Gastroesophageal sphincter (tissue), 4 donors: Measurements from ENCODE around the gene RSRC1. TPM values are rescaled to one million over a fixed set of nuclear protein-coding genes. Genes with fewer than 3 reads are reported as not detected.
"Not testable (repeated sequence)": the region's sequence is repeated elsewhere in the genome, so short reads cannot be mapped to it uniquely, and the experiment has no call there.

Experiments
- ATAC-seq: fragments of 150-250 bp; one replicate; pipeline ENCODE4 v1.9.1; 2016; ENCODE audit warnings: mild to moderate bottlenecking, moderate library complexity
- H3K27ac ChIP-seq, 4 donors: fragments of 200-600 bp; sonication (generic) in 3 of 4; 1 replicate in 3 of 4; 2 replicates in 1 of 4; pipeline ENCODE4 v1.5.1; 2016 to 2019
- H3K27me3 ChIP-seq: fragments of 200-600 bp; sonication (generic); one replicate; pipeline ENCODE4 v1.5.1; 2019
- H3K36me3 ChIP-seq, 2 donors: fragments of 200-600 bp; sonication (generic); one replicate each; pipeline ENCODE4 v1.5.1; 2019; ENCODE audit warnings: control low read depth in 1 of 2
- H3K4me1 ChIP-seq, 3 donors: fragments of 200-600 bp; sonication (generic); 1 replicate in 2 of 3; 2 replicates in 1 of 3; pipeline ENCODE4 v1.5.1; 2016 to 2019; ENCODE audit warnings: control low read depth in 2 of 3
- H3K4me3 ChIP-seq, 2 donors: fragments of 200-600 bp; sonication (generic); one replicate each; pipeline ENCODE4 v1.5.1; 2019; ENCODE audit warnings: mild to moderate bottlenecking in 1 of 2, moderate library complexity in 1 of 2
- H3K9me3 ChIP-seq, 3 donors: fragments of 200-600 bp; sonication (generic); one replicate each; pipeline ENCODE4 v1.5.1; 2017 to 2019; ENCODE audit warnings: control low read depth in 2 of 3
- EP300 ChIP-seq: sonication (generic); formaldehyde crosslinking; IDR thresholded peaks from one replicate; pipeline ENCODE4 v1.6.1; 2017; ENCODE audit warnings: antibody characterized with exemption, mild to moderate bottlenecking
- POLR2A ChIP-seq, 2 donors: fragments of 450-650 bp; IDR thresholded peaks; one replicate each; pipeline ENCODE4 v1.6.1; 2017; ENCODE audit warnings: antibody characterized with exemption in 2 of 2, mild to moderate bottlenecking in 2 of 2, moderate library complexity in 1 of 2
- POLR2AphosphoS5 ChIP-seq: sonication (generic); formaldehyde crosslinking; IDR thresholded peaks from one replicate; pipeline ENCODE4 v1.6.1; 2017; ENCODE audit warnings: antibody characterized with exemption
- WGBS, 2 donors: methylation state at CpG; one replicate each; pipeline ENCODE4 v1.1.5; 2018; ENCODE audit warnings: low coverage in 1 of 2; 5-methylcytosine and 5-hydroxymethylcytosine counted together
- total RNA-seq, 4 donors: library from RNA; depleted of rRNA; stranded (reverse); fragments of >200 nt; gene quantifications; one replicate each; pipeline ENCODE4 v1.1.0, GENCODE V29; 2016
- TF ChIP-seq, protein P1 (sequence below), 4 experiments: fragments of 200-600 bp in 2 of 4; fragments of 450-650 bp in 2 of 4; sonication (generic) in 1 of 4; IDR thresholded peaks; one replicate each; pipeline ENCODE4 v1.5.1; 2017 to 2019; ENCODE audit warnings: antibody characterized with exemption in 4 of 4, mild to moderate bottlenecking in 2 of 4, moderate library complexity in 2 of 4

The RSRC1 gene, protein sequence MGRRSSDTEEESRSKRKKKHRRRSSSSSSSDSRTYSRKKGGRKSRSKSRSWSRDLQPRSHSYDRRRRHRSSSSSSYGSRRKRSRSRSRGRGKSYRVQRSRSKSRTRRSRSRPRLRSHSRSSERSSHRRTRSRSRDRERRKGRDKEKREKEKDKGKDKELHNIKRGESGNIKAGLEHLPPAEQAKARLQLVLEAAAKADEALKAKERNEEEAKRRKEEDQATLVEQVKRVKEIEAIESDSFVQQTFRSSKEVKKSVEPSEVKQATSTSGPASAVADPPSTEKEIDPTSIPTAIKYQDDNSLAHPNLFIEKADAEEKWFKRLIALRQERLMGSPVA
- 10 to 100 TPM; 40.6 to 66.0 (median 43.9) TPM for total RNA-seq

DNA sequence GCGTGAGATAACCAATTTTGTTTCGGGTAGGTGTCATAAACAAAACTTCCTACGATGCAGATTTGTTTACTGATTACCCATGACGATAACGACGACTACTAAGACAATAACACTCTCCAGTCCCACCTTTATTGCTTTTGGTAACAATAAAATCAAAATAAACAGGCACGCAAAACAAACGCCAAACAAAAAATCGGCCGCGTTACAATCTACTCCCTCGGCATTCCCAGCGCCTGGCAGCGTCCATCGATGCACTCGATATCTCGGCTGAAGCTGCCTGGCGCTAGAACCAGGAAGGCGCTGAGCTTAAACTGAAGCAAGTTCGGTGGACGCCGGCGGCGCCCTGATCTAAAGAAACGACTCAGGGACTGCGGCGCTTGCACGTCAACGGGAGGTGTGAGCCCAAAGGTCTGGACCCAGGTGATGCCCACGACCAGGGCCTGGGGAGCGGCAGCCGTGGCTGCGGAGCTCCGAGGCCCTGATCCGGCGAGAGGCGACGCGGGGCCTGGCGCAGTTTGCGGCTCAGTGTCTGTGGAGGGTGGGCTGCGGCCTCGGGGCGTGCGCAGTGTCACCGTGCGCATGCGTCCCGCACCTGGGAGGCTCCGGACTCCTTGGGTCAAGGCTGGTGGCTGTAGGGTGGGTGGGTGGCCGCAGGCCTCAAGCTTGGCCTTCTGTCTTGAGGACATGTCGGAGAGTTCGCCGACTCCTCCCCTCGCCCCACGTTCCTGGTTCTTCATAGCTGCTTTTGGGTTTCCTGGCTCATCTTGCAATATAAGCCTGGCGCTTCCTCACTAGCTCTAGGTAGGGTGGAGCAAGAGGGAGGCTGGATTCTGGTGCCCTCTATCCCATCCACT lies at the start of gene RSRC1:
RSRC1 (plus strand) TSS at position 286 of the 854 bp plus-strand sequence. CDS start 12,016 bp downstream, outside the sequence.
- Histone ChIP-seq H3K9me3 (no peaks in the 10 kb centered on the region), H3K27ac (peak within 1 kb of the TSS; percentile 7 to 87 (median 86)), H3K4me1 (peaks cover 3 to 52% (median 22%) of the 10 kb centered on the region in 3 donors), H3K36me3 (no peaks in the 10 kb centered on the region), H3K27me3 (peaks cover 43% of the 10 kb centered on the region), H3K4me3 (peak within 1 kb of the TSS; percentile 68 to 94)
- 1% methylated on average over 15 to 17 of the region's 57 CpGs for WGBS, 2 donors
- ATAC-seq: peak; percentile 84
- TF ChIP-seq POLR2A (IDR thresholded peaks at IDR 0.05) (peak in 1 of 2 donors; percentile 20), POLR2AphosphoS5 (peak; percentile 59), EP300 (no peak)
- TF ChIP-seq, protein P1, sequence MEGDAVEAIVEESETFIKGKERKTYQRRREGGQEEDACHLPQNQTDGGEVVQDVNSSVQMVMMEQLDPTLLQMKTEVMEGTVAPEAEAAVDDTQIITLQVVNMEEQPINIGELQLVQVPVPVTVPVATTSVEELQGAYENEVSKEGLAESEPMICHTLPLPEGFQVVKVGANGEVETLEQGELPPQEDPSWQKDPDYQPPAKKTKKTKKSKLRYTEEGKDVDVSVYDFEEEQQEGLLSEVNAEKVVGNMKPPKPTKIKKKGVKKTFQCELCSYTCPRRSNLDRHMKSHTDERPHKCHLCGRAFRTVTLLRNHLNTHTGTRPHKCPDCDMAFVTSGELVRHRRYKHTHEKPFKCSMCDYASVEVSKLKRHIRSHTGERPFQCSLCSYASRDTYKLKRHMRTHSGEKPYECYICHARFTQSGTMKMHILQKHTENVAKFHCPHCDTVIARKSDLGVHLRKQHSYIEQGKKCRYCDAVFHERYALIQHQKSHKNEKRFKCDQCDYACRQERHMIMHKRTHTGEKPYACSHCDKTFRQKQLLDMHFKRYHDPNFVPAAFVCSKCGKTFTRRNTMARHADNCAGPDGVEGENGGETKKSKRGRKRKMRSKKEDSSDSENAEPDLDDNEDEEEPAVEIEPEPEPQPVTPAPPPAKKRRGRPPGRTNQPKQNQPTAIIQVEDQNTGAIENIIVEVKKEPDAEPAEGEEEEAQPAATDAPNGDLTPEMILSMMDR (IDR thresholded peaks at IDR 0.05): peak in 1 of 4 experiments; percentile 10

- not testable (repeated sequence) for H3K27me3 ChIP-seq, H3K27ac ChIP-seq, H3K36me3 ChIP-seq, H3K4me3 ChIP-seq, H3K9me3 ChIP-seq, ATAC-seq, H3K4me1 ChIP-seq
- WGBS, 2 donors: 97 to 100% methylated on average over 1 to 2 of the region's 2 CpGs
Observed at GRCh38 chr3:158065574-158065973, 44.3 kb upstream of the RSRC1 start.

DNA sequence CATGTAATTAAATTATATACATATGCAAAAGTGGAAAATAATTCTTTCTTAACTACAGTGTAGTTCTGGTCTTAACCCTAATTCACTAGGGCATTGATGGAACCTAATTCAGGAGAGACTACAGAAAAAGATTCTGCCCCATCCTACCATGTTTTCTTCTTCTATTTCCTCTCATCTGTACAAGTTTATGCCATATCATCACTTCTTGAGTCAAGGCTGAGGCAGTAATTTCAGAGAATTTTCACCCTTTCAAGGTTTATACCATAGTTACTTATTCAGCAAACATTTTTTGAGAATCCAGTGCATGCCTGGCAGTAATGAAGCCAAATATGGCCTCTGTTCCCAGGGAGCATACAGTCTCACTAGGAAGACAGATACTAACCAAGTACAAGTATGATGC lies 37.1 kb upstream of the RSRC1 start:
- TF ChIP-seq EP300: no peak
- H3K27me3 ChIP-seq: peaks cover 16% of the 10 kb centered on the region
- no peak for ATAC-seq

DNA sequence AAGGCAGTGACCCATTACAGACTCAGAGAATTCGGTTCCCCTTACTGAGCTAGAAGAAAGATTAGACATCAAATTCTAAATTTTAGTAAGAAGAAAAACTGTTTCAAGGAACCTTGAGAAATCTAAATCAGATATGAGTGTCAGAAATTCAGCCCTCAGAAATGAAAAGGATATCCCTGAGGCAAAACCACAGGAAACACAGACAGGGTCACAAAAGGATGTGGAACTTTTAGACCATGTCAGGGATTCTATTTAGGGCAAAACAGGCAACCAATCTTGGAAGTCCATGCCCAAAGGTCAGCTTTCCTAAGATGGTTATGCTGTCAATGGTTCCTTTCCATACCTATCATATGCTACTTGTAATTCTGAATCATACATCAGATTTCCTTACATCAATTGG lies 35.3 kb upstream of the RSRC1 start:
- H3K36me3 ChIP-seq: no peaks in the 10 kb centered on the region
- H3K27ac ChIP-seq: no peak overlapping the region
- TF ChIP-seq POLR2A (IDR thresholded peaks at IDR 0.05) (no peak), EP300 (no peak), POLR2AphosphoS5 (no peak)
- TF ChIP-seq, protein P1 (IDR thresholded peaks at IDR 0.05): no peak
- ATAC-seq: no peak
- no peaks in the 10 kb centered on the region for H3K4me1 ChIP-seq
- H3K4me3 ChIP-seq: no peak overlapping the region
- no peaks in the 10 kb centered on the region for H3K9me3 ChIP-seq
- peaks cover 19% of the 10 kb centered on the region for H3K27me3 ChIP-seq
- 71 to 78% methylated on average over 1 of the region's 1 CpG for WGBS, 2 donors

More for the DNA sequence above, 37.1 kb upstream of the RSRC1 start:
- no peak overlapping the region for H3K4me3 ChIP-seq
- no peaks in the 10 kb centered on the region for H3K9me3 ChIP-seq
- no peak overlapping the region for H3K27ac ChIP-seq
- H3K36me3 ChIP-seq: no peaks in the 10 kb centered on the region
- no peaks in the 10 kb centered on the region for H3K4me1 ChIP-seq

DNA sequence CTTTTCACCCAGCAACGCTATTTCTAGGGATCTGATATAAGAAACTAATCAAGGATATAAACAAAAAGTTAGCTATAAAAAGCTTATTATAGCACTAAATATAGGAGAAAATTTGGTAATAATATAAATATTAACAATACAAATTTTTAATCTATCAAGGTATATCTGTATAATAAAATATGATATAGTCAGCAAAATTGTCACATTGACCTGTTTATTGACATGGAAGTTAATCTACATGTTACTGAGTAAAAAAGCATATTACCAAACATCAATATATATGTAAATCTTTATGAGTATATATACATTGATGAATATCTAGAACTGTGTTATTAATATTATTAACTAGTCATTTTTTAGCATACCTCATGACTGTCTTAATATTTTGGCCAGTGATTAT lies 30.3 kb upstream of the RSRC1 start:
- TF ChIP-seq EP300 (no peak), POLR2AphosphoS5 (no peak), POLR2A (IDR thresholded peaks at IDR 0.05) (no peak)
- TF ChIP-seq, protein P1 (IDR thresholded peaks at IDR 0.05): no peak
- Histone ChIP-seq H3K27me3 (peaks cover 33% of the 10 kb centered on the region), H3K4me1 (no peaks in the 10 kb centered on the region), H3K9me3 (no peaks in the 10 kb centered on the region), H3K4me3 (no peak overlapping the region), H3K27ac (no peak overlapping the region), H3K36me3 (no peaks in the 10 kb centered on the region)
- 67 to 83% methylated on average over 1 of the region's 1 CpG for WGBS, 2 donors
- ATAC-seq: no peak
